SJCRH30 (cell line): ENCODE results near the gene HMSD. TPM values are rescaled to one million over a fixed set of nuclear protein-coding genes. Genes with fewer than 3 reads are reported as not detected.

Experiments used
- DNase-seq, 2 experiments: peaks; one replicate each; pipeline ENCODE4 v3.0.0-alpha.2; 2015 to 2020
- H3K27ac ChIP-seq: fragments of 250-450 bp; sonication (Bioruptor Pico); 2 replicates; pipeline ENCODE4 v1.5.1; 2020; ENCODE audit warnings: mild to moderate bottlenecking, moderate library complexity
- H3K27me3 ChIP-seq: fragments of 250-450 bp; sonication (Bioruptor Pico); 2 replicates; pipeline ENCODE4 v1.5.1; 2020; ENCODE audit warnings: mild to moderate bottlenecking, moderate library complexity
- H3K36me3 ChIP-seq: fragments of 250-450 bp; sonication (Bioruptor Pico); 2 replicates; pipeline ENCODE4 v1.5.1; 2020; ENCODE audit warnings: mild to moderate bottlenecking, moderate library complexity
- H3K4me1 ChIP-seq: fragments of 250-450 bp; sonication (Bioruptor Pico); 2 replicates; pipeline ENCODE4 v1.5.1; 2020; ENCODE audit warnings: mild to moderate bottlenecking, moderate library complexity
- H3K4me3 ChIP-seq: fragments of 250-450 bp; sonication (Bioruptor Pico); 2 replicates; pipeline ENCODE4 v1.5.1; 2020; ENCODE audit warnings: mild to moderate bottlenecking, moderate library complexity
- H3K9me3 ChIP-seq: fragments of 250-450 bp; sonication (Bioruptor Pico); replicated peaks from 2 replicates; pipeline ENCODE4 v1.5.1; 2020; ENCODE audit warnings: mild to moderate bottlenecking, moderate library complexity
- total RNA-seq: library from RNA; depleted of rRNA; stranded (reverse); fragments of >200 nt; shearing (Covaris generic); gene quantifications from 2 replicates; pipeline ENCODE4 v1.2.3, GENCODE V29; 2014; rRNA removed

Gene HMSD
- total RNA-seq, 1 experiment from 2014 or later, result not detected

- Histone ChIP-seq H3K4me3 (no peak overlapping the region), H3K9me3 (no peaks in the 10 kb centered on the region), H3K27me3 (no peaks in the 10 kb centered on the region), H3K27ac (no peak overlapping the region), H3K4me1 (no peaks in the 10 kb centered on the region), H3K36me3 (no peaks in the 10 kb centered on the region)
- DNase-seq, result peak in 1 of 2 experiments; percentile 66
These were observed 45.8 kb downstream of the HMSD start for GRCh38 chr18:63994783-63995399.

DNA sequence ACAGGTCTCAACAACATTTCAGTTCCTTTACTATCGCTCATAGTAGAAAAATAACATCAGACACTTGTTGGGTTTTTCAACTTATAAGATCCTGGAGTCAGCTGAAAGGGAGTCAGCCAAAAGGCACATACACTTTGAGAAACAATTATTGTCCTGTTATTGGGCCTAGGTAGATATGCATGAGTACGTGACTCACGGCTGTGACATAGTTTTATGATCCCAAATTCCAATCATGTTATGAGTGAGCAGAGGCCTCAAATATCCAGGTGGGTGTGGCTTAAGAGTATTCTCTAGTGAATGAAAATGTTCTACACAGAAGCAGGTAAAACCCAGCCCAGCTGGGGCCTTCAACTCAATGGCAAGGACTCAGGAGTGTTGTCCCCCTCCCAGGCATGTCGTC lies 47.9 kb downstream of the HMSD start:
- H3K4me3 ChIP-seq, result no peak overlapping the region
- H3K36me3 ChIP-seq, result no peaks in the 10 kb centered on the region
- H3K27ac ChIP-seq, result no peak overlapping the region
- H3K9me3 ChIP-seq, result no peaks in the 10 kb centered on the region
- no peak for DNase-seq
- no peaks in the 10 kb centered on the region for H3K27me3 ChIP-seq
- H3K4me1 ChIP-seq, result no peaks in the 10 kb centered on the region

DNA sequence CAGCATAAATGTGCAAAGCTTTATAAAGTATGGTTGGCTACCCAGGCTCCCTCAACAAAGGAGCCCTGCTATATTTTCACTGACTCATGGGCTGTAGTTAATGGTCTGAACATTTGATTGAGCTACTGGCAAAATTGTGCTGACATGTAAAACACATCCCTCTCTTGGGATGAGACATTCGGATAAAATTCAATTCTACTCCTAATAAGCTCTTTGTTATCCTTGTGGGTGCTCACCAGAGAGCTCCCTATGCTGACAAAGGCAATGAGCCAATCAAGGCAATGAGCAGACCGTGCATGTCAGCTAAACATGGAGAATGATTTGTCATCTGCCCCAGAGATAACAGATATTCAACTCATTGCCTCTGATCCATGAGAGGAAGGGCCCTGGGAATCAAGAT lies 48.5 kb downstream of the HMSD start:
- Histone ChIP-seq H3K4me3 (no peak overlapping the region), H3K27ac (no peak overlapping the region), H3K9me3 (no peaks in the 10 kb centered on the region), H3K27me3 (no peaks in the 10 kb centered on the region), H3K4me1 (no peaks in the 10 kb centered on the region), H3K36me3 (no peaks in the 10 kb centered on the region)
- no peak for DNase-seq

DNA sequence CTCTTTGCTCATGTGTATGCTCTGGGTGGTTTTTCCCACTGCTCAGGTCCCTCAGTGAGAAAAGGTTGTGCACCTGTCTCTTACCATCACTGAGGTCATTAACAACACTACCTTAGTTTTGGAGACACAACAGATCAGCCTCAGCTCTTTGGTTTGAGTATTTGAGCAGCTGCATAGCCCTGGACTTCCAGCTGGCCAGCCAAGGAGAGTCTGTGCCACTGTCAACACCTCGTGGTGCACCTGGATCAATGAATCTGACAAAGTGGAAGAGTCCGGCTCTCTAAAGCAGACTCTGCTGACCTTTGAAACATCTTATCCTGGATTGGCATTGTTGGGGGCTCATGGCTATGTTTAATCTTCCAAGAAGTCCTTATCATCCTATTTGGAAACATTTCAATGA lies 50.8 kb downstream of the HMSD start:
- no peak for DNase-seq
- no peak overlapping the region for H3K4me3 ChIP-seq
- no peaks in the 10 kb centered on the region for H3K36me3 ChIP-seq
- H3K27ac ChIP-seq, result no peak overlapping the region
- H3K27me3 ChIP-seq, result no peaks in the 10 kb centered on the region
- no peaks in the 10 kb centered on the region for H3K4me1 ChIP-seq
- H3K9me3 ChIP-seq, result no peaks in the 10 kb centered on the region

DNA sequence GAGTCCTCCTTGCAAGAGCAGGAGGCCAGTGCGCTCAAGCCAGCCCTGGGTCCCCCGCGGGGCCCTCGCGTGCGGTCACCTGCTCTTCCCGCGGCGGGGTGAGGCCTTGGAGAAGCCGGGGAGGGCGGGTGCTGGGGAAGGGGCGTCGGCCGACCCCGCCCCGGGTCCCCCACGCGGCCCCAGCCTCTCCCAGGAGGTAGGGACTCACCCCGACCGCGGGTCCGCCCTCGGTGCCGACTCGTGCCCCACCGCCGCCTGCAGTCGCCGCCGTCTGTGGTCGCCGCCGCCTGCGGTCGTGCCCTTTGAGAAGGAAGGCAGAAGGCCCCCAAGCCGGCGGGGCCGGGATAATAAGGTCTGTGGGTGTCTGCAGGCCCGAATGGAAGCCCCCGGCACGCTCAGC lies 53.5 kb downstream of the HMSD start:
- Histone ChIP-seq H3K4me1 (no peaks in the 10 kb centered on the region), H3K4me3 (no peak overlapping the region), H3K36me3 (no peaks in the 10 kb centered on the region), H3K27ac (no peak overlapping the region), H3K9me3 (no peaks in the 10 kb centered on the region), H3K27me3 (no peaks in the 10 kb centered on the region)
- DNase-seq, result no peak

GRCh38 chr18:64009305-64009704 lies 60.2 kb downstream of the HMSD start:
- DNase-seq, result no peak
- Histone ChIP-seq H3K4me1 (no peaks in the 10 kb centered on the region), H3K27me3 (no peaks in the 10 kb centered on the region), H3K9me3 (no peaks in the 10 kb centered on the region), H3K4me3 (no peak overlapping the region), H3K27ac (no peak overlapping the region), H3K36me3 (no peaks in the 10 kb centered on the region)

Other genes with a start within 250 kb of the HMSD start
- gene SERPINB11, start 246.3 kb upstream of the HMSD start, total RNA-seq, result not detected in 2 replicates
- not detected in 2 replicates for gene SERPINB7, start 173.9 kb upstream of the HMSD start, total RNA-seq
- not detected in 2 replicates for gene SERPINB2, start 61.6 kb upstream of the HMSD start, total RNA-seq
- not detected in 2 replicates for gene SERPINB10, start 41.3 kb upstream of the HMSD start, total RNA-seq
- gene SERPINB8, start 20.8 kb downstream of the HMSD start, total RNA-seq, result 1.6 and 1.9 TPM in 2 replicates
- not detected in 2 replicates for gene LINC00305, start 199.8 kb downstream of the HMSD start, total RNA-seq